Astrocyte (in vitro differentiated cells and primary cell): ENCODE results near the gene IQCE. TPM values are rescaled to one million over a fixed set of nuclear protein-coding genes. Genes with fewer than 3 reads are reported as not detected.
A peak's percentile ranks its signal among the peaks of the same experiment; 100 is the strongest.

Experiments used
- DNase-seq: peaks from one replicate; pipeline ENCODE4 v3.0.0-alpha.2; 2010; ENCODE audit warnings: low read depth
- FAIRE-seq: peaks from 2 replicates; lab custom pipeline; 2011; peaks lifted over from hg19 to GRCh38; lab: Jason Lieb, UNC
- H2AFZ ChIP-seq: 2 replicates; pipeline ENCODE4 v1.6.0; 2012; ENCODE audit warnings: low read depth, low read length, inconsistent platforms
- H3K27ac ChIP-seq: 2 replicates; pipeline ENCODE4 v1.5.1; 2011; ENCODE audit warnings: low read depth, low read length, inconsistent platforms
- H3K27me3 ChIP-seq: 2 replicates; pipeline ENCODE4 v1.6.0; 2011; ENCODE audit warnings: low read length, inconsistent platforms; ENCODE audit not compliant: insufficient read depth
- H3K36me3 ChIP-seq: 2 replicates; pipeline ENCODE4 v1.5.1; 2011; ENCODE audit warnings: low read length, inconsistent platforms; ENCODE audit not compliant: insufficient read depth
- H3K4me1 ChIP-seq: 2 replicates; pipeline ENCODE4 v1.5.1; 2011; ENCODE audit warnings: low read length, inconsistent platforms; ENCODE audit not compliant: insufficient read depth
- H3K4me2 ChIP-seq: 2 replicates; pipeline ENCODE4 v1.6.0; 2012; ENCODE audit warnings: low read length, inconsistent platforms
- H3K4me3 ChIP-seq: 2 replicates; pipeline ENCODE4 v1.5.1; 2011; ENCODE audit warnings: low read depth, mild to moderate bottlenecking, low read length, inconsistent platforms; ENCODE audit not compliant: insufficient read depth
- H3K79me2 ChIP-seq: 2 replicates; pipeline ENCODE4 v1.6.0; 2012; ENCODE audit warnings: mild to moderate bottlenecking, low read length, inconsistent platforms; ENCODE audit not compliant: insufficient read depth
- H3K9ac ChIP-seq: 2 replicates; pipeline ENCODE4 v1.6.0; 2012; ENCODE audit warnings: mild to moderate bottlenecking, low read length, inconsistent platforms
- H3K9me3 ChIP-seq: 2 replicates; pipeline ENCODE4 v1.5.1; 2012; ENCODE audit warnings: low read depth, mild to moderate bottlenecking, low read length, inconsistent platforms; ENCODE audit not compliant: insufficient read depth
- H4K20me1 ChIP-seq: 2 replicates; pipeline ENCODE4 v1.6.0; 2012; ENCODE audit warnings: low read length, inconsistent platforms; ENCODE audit not compliant: insufficient read depth
- H3K27ac Mint-ChIP-seq: one replicate; pipeline ENCODE4 v1.8.0; 2021; ENCODE audit warnings: mild to moderate bottlenecking, mixed read lengths; ENCODE audit not compliant: unreplicated experiment
- H3K27me3 Mint-ChIP-seq: one replicate; pipeline ENCODE4 v1.8.0; 2021; ENCODE audit warnings: low read depth, mixed read lengths; ENCODE audit not compliant: unreplicated experiment
- H3K36me3 Mint-ChIP-seq: one replicate; pipeline ENCODE4 v1.8.0; 2021; ENCODE audit warnings: low read depth, mixed read lengths; ENCODE audit not compliant: unreplicated experiment
- H3K4me1 Mint-ChIP-seq: one replicate; pipeline ENCODE4 v1.8.0; 2021; ENCODE audit warnings: low read depth, mixed read lengths; ENCODE audit not compliant: unreplicated experiment
- H3K4me3 Mint-ChIP-seq: one replicate; pipeline ENCODE4 v1.8.0; 2021; ENCODE audit warnings: mild to moderate bottlenecking, moderate library complexity, mixed read lengths; ENCODE audit not compliant: unreplicated experiment
- H3K9me3 Mint-ChIP-seq: one replicate; pipeline ENCODE4 v1.8.0; 2021; ENCODE audit warnings: mild to moderate bottlenecking, mixed read lengths; ENCODE audit not compliant: unreplicated experiment
- EZH2 ChIP-seq: IDR thresholded peaks from 2 replicates; pipeline ENCODE4 v1.6.1; 2012; ENCODE audit warnings: mild to moderate bottlenecking, low read length, inconsistent platforms; ENCODE audit not compliant: insufficient read depth
- total RNA-seq: library from RNA; stranded (reverse); gene quantifications from 2 replicates; pipeline ENCODE4 v1.2.1, GENCODE V29; 2021
- TF ChIP-seq, protein P1 (sequence below): IDR thresholded peaks from 2 replicates; pipeline ENCODE4 v1.5.1; 2011; ENCODE audit warnings: low read depth, mild to moderate bottlenecking, inconsistent platforms, low read length, moderate library complexity; ENCODE audit not compliant: insufficient read depth

Gene IQCE
- total RNA-seq, 1 donor from 2014 or later, result 13.1 TPM

DNA sequence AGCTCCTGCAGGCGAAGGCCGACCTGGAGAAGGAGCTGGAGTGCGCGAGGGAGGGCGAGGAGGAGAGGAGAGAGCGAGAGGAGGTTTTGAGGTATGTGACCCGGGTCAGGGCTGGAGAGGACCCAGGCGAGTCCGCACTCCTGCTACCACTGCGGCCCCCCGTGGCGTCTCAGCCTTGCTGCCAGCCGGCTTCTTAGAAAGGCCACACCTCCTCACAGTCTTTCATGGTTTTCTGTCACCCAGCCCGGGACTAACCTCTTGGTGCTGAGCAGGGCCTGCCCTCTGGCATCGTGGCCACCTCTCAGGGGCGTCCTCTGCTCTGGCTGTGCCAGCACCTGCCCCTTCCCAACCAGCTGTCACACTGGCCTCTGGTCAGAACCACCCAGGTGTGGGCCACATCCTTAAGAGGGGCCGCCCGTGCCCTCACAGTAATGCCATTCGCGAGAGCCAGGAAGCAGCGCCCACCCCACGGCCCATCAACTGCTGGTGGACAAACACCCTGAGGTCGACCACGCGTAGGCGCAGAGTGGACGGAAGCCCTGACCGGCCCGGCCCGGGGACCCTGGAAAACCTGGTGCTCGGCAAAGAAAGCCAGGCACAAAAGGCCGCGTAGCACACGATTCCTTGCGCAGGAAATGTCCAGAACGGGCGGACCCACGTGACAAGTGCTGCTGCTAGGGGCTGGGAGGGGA, 34.4 kb downstream of the IQCE start:
- Histone ChIP-seq H3K27me3 (no peaks in the 10 kb centered on the region), H3K4me1 (no peaks in the 10 kb centered on the region), H3K79me2 (no peaks in the 10 kb centered on the region), H3K9me3 (no peaks in the 10 kb centered on the region), H4K20me1 (no peaks in the 10 kb centered on the region), H3K27ac (no peak overlapping the region), H2AFZ (no peak overlapping the region), H3K36me3 (peaks cover 9% of the 10 kb centered on the region), H3K4me3 (no peak overlapping the region), H3K4me2 (no peak overlapping the region), H3K9ac (no peak overlapping the region)
- FAIRE-seq (no peak), DNase-seq (no peak)
- peaks cover 2% of the 10 kb centered on the region for H3K27me3 Mint-ChIP-seq
- TF ChIP-seq EZH2, result no peak
- TF ChIP-seq, protein P1, sequence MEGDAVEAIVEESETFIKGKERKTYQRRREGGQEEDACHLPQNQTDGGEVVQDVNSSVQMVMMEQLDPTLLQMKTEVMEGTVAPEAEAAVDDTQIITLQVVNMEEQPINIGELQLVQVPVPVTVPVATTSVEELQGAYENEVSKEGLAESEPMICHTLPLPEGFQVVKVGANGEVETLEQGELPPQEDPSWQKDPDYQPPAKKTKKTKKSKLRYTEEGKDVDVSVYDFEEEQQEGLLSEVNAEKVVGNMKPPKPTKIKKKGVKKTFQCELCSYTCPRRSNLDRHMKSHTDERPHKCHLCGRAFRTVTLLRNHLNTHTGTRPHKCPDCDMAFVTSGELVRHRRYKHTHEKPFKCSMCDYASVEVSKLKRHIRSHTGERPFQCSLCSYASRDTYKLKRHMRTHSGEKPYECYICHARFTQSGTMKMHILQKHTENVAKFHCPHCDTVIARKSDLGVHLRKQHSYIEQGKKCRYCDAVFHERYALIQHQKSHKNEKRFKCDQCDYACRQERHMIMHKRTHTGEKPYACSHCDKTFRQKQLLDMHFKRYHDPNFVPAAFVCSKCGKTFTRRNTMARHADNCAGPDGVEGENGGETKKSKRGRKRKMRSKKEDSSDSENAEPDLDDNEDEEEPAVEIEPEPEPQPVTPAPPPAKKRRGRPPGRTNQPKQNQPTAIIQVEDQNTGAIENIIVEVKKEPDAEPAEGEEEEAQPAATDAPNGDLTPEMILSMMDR, result no peak
- no peak overlapping the region for H3K4me3 Mint-ChIP-seq
- H3K27ac Mint-ChIP-seq, result peak overlapping the region; percentile 1
- H3K9me3 Mint-ChIP-seq, result no peaks in the 10 kb centered on the region
- peaks cover 33% of the 10 kb centered on the region for H3K36me3 Mint-ChIP-seq
- no peaks in the 10 kb centered on the region for H3K4me1 Mint-ChIP-seq

DNA sequence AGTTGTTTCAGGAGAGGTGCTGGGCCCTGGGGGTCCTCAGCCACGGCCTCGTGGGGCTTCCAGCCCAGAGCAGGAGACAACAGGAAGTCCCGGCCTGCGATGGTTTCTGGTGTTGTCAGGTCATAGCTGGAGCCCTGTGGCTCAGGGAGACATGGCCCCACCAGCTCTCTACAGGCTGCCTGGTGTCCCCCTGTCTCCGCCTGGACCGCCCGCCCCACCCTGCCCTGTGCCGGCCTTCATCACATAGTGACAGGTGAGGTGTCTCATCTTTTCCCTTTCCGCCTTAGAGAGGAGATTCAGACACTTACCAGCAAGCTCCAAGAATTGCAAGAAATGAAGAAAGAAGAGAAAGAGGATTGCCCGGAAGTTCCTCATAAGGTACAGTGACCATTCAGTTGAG, 35.8 kb downstream of the IQCE start:
- no peak for TF ChIP-seq EZH2
- TF ChIP-seq, protein P1, result no peak
- FAIRE-seq (no peak), DNase-seq (no peak)
- H3K9me3 ChIP-seq, result no peaks in the 10 kb centered on the region
- no peak overlapping the region for H3K4me2 ChIP-seq
- H3K4me3 ChIP-seq, result no peak overlapping the region
- Mint-ChIP-seq H3K27me3 (peaks cover 2% of the 10 kb centered on the region), H3K27ac (no peak overlapping the region), H3K9me3 (no peaks in the 10 kb centered on the region), H3K36me3 (peaks cover 33% of the 10 kb centered on the region), H3K4me1 (no peaks in the 10 kb centered on the region), H3K4me3 (no peak overlapping the region)
- peaks cover 9% of the 10 kb centered on the region for H3K36me3 ChIP-seq
- H3K9ac ChIP-seq, result no peak overlapping the region
- no peak overlapping the region for H2AFZ ChIP-seq
- no peaks in the 10 kb centered on the region for H3K4me1 ChIP-seq
- no peaks in the 10 kb centered on the region for H3K27me3 ChIP-seq
- H3K27ac ChIP-seq, result no peak overlapping the region
- H4K20me1 ChIP-seq, result no peaks in the 10 kb centered on the region
- no peaks in the 10 kb centered on the region for H3K79me2 ChIP-seq

DNA sequence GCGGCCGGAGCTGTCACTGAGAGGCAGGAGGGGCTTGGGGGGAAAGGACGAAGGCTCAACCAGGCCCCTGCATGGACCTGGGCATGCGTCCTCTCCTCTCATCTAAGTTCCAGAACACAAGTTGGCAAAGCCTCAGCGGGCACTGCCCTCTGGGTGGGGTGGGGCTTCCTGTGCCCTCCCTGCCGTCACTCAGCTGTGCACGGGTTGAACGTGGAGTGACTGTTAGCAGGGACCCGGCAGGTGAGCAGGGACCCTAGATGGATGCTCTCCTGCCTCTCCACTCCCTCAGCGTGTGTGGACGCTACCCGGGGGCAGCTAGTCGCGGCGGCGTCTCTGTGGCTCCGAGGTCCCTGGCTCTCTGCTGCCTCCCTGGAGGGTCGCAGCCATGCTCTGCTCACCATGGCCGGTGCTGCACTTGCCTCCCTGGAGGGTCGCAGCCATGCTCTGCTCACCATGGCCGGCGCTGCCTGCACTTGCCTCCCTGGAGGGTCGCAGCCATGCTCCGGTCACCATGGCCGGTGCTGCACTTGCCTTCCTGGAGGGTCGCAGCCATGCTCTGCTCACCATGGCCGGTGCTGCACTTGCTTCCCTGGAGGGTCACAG, 36.6 kb downstream of the IQCE start:
- DNase-seq (no peak), FAIRE-seq (no peak)
- Histone ChIP-seq H3K4me2 (no peak overlapping the region), H3K36me3 (peaks cover 9% of the 10 kb centered on the region), H3K79me2 (no peaks in the 10 kb centered on the region), H3K9me3 (no peaks in the 10 kb centered on the region), H3K27ac (no peak overlapping the region), H3K27me3 (no peaks in the 10 kb centered on the region), H4K20me1 (no peaks in the 10 kb centered on the region), H3K4me1 (no peaks in the 10 kb centered on the region), H3K4me3 (no peak overlapping the region), H2AFZ (no peak overlapping the region), H3K9ac (no peak overlapping the region)
- no peak for TF ChIP-seq EZH2
- TF ChIP-seq, protein P1, result no peak
- Mint-ChIP-seq H3K27me3 (no peaks in the 10 kb centered on the region), H3K4me3 (no peak overlapping the region), H3K9me3 (no peaks in the 10 kb centered on the region), H3K36me3 (peaks cover 29% of the 10 kb centered on the region), H3K4me1 (no peaks in the 10 kb centered on the region), H3K27ac (no peak overlapping the region)
